HUDEP-2 (cell line): ENCODE measurements around the gene SLC37A1.
"Not testable (repeated sequence)": the region's sequence is repeated elsewhere in the genome, so short reads cannot be mapped to it uniquely, and the experiment has no call there.

Experiments
- DNase-seq, 76 experiments: peaks; one replicate each; lab custom pipeline; 2025; ENCODE audit not compliant: unreplicated experiment in 76 of 76; lab: John Stamatoyannopoulos, UW

SLC37A1 gene

DNA sequence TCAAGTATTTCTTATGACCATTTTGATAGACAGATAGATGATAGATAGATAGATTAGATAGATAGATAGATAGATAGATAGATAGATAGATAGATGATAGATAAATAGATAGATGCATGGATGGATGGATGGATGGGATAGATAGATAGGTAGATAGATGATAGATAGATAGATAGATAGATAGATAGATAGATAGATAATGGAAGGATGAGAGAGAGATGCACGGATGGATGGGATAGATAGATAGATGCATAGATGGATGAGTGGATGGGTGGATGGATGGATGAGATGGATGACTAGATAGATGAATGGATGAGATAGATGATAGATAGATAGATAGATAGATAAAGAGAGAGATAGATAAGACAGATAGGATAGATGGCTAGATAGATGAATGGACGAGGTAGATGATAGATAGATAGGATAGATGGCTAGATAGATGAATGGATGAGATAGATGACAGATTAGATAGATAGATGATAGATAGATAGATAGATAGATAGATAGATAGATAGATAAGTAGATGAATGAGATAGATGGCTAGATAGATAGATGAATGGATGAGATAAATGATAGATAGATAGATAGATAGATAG is 114.9 kb downstream of the SLC37A1 start:
- not testable (repeated sequence) for DNase-seq

DNA sequence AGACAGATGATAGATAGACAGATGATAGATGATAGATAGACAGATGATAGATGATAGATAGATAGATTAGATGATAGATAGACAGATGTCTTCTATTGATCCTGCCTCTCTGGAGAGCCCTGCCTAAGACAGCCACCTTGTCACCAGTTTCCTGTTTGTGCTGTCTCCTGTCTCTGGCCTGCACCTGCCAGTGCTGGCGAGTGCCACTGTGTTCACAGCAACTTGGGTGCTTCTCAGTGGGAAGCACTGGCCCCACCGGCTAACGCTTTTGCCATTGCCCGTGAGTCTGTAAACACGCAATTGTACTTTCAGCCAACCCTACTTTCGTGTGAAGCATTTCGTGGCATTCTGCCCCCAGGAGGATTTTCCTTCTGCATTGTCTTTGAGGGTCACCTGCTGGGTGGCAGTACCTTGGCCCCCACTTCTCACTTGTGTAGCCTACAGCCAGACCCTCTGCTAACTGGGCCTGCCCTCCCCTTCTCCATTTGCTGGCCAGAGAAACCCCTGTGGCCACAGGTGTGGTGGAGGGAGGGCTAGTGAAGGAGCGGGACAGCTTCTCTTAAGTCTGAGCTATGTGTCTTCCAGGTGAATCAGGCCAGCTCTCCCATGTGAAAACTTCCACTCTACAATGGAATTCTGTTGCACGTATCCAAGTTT is 116.4 kb downstream of the SLC37A1 start:
- DNase-seq, result no peak

DNA sequence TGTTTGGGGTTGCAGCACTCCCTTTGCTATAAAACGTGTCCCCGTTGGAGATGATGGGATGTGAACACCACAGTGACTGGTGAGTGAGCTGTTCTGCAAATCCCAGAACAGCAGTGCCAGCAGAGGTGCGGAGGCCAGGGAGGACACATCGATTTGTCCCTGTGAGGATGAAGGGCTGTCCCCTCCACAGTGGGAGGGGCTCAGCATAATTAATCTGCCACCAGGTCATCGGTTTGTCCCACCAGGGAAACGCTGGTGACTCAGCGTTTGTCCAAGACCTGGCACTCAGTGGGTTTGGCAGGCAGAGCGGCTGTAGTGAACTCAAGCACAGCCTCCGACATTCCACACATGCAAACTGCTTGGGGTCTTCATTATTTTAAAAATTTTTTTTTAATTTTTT is 117.0 kb downstream of the SLC37A1 start:
- no peak for DNase-seq
